ENCODE results near the gene CCL1.

Gene CCL1

DNA sequence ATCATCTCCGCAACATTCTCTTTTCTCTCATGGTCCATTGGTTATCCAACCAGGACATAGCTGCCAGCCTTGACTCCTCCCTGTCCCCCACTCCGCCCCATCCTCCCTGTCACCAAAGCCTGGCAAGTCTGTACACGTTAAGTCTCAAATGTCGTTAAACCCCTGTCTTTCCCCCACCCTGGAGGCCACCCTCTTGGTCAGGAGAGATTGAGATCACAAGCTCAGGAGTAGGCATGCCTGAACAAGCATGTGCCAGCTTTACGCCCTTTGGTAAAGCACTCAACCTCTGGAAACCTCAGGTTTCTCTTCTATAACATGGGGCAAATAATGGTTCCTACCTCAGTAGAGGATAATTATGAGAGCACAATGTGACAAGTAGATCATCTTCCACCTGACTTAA is 38.1 kb upstream of the CCL1 start:
- no peak overlapping the region for H3K4me3 ChIP-seq (ENCODE audit: low read depth, low read length)
- TF ChIP-seq, protein P1, sequence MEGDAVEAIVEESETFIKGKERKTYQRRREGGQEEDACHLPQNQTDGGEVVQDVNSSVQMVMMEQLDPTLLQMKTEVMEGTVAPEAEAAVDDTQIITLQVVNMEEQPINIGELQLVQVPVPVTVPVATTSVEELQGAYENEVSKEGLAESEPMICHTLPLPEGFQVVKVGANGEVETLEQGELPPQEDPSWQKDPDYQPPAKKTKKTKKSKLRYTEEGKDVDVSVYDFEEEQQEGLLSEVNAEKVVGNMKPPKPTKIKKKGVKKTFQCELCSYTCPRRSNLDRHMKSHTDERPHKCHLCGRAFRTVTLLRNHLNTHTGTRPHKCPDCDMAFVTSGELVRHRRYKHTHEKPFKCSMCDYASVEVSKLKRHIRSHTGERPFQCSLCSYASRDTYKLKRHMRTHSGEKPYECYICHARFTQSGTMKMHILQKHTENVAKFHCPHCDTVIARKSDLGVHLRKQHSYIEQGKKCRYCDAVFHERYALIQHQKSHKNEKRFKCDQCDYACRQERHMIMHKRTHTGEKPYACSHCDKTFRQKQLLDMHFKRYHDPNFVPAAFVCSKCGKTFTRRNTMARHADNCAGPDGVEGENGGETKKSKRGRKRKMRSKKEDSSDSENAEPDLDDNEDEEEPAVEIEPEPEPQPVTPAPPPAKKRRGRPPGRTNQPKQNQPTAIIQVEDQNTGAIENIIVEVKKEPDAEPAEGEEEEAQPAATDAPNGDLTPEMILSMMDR (conservative IDR thresholded peaks at IDR 0.05; ENCODE audit: low read depth, low read length), result no peak
- DNase-seq (ENCODE audit: low read depth), result no peak

DNA sequence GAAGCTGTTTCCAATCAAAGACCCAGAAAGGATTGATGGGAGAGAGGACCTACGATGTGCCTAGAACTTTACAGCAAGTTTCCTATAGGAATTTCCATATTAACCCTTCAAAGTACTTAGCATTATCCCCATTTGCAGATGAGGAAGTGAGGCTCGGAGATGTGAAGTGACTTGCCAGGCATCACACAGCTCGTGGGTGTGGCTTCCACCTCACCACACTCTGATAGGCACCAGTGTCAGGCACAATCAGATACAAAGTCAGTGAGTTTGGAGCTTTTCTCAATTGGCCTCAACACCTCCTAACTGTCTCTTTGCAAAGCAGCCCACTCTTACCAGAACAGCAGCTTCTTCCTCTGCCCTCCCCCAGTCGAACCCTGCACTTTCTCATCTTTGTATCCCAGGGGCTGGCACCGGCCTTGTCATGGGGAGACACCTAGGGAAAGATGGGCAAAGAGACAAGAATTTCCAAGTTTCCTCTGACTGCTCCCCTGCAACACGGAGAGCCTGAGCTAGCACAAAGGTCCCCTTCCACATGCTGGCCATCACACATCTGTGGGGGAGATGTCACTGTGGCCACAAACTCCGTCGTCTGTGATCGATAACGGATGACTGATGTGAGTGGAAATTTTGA is 37.4 kb upstream of the CCL1 start:
- TF ChIP-seq, protein P1 (conservative IDR thresholded peaks at IDR 0.05; ENCODE audit: low read depth, low read length), result no peak
- no peak overlapping the region for H3K4me3 ChIP-seq (ENCODE audit: low read depth, low read length)
- no peak for DNase-seq (ENCODE audit: low read depth)

DNA sequence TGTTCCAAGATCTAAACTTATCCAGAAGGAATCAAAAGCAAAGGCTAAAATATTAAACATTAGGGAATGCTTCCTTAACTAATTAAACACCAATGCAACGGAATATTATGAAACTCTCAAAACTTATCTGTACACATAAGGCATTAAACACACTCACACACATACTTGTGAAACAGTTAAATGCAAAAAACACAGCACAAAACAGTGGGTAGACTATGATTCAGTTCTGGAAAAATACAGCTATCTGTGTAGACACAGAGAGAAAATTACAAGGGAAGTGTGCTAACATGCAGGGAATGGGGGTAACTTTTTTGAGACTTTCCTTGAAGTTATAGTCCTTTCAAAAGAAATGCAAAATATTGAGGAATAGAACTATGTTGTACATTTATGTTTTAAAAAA is 36.7 kb upstream of the CCL1 start:
- DNase-seq (ENCODE audit: low read depth), result no peak
- TF ChIP-seq, protein P1 (conservative IDR thresholded peaks at IDR 0.05; ENCODE audit: low read depth, low read length), result no peak
- no peak overlapping the region for H3K4me3 ChIP-seq (ENCODE audit: low read depth, low read length)

DNA sequence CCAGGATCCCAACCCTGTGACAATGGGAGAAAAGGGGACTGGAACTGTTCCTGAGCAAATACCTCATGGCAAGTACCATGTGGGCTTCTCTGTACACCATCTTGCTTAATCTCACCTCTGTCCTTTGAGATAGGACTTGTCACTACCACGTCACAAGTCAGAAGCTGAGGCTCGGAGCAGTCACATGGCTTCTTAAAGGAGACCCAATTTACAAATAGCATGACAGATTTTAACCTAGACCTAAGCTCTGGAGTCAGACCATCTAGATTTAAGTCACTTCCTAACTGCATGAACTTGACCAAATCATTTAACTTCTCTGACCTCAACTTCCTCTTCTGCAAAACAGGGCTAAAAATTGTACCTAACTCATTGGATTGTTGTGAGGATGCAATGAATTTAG is 36.0 kb upstream of the CCL1 start:
- TF ChIP-seq, protein P1 (conservative IDR thresholded peaks at IDR 0.05; ENCODE audit: low read depth, low read length), result no peak
- DNase-seq (ENCODE audit: low read depth), result no peak

DNA sequence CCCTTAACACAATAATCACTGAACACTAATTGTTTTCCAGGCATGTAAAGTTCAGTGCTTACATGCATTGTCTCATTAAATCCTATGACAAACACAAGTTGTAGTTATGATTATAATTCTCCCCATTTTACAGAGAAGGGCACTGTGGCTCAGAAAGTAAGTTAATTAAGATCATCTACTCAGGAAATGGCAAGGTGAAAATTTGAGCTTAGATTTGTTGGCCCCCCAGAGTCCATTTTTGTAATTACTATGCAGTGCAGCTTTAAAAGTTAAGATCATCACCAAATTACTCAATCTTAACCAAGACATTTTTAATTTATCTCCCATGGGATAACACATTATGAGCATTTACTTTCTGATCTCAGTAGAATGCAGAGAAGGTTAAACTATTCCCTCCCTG is 34.2 kb upstream of the CCL1 start:
- H3K4me3 ChIP-seq (ENCODE audit: low read depth, low read length), result no peak overlapping the region
- no peak for DNase-seq (ENCODE audit: low read depth)
- TF ChIP-seq, protein P1 (conservative IDR thresholded peaks at IDR 0.05; ENCODE audit: low read depth, low read length), result no peak

More for the DNA sequence above, 36.0 kb upstream of the CCL1 start:
- no peak overlapping the region for H3K4me3 ChIP-seq (ENCODE audit: low read depth, low read length)

DNA sequence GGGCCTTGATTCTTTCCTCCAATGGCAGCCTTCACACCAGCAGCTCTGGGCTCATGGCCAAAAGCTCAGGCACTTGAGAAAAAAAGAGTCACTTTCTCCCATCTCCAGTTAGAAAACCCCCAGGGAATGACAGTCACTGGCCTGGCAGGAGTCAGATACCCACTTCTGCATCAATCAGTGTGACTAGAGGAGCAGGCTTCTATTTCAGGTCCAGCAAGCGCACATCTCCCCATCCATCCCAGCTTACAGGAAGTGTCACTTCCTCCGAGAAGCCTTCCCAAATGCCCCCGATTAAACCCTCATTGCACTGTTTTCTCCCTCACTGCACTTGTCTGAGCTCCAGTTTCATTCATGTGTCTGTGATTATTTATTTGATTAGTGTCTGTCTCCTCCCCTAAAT is 30.4 kb upstream of the CCL1 start:
- TF ChIP-seq, protein P1 (conservative IDR thresholded peaks at IDR 0.05; ENCODE audit: low read depth, low read length), result no peak
- H3K4me3 ChIP-seq (ENCODE audit: low read depth, low read length), result no peak overlapping the region

DNA sequence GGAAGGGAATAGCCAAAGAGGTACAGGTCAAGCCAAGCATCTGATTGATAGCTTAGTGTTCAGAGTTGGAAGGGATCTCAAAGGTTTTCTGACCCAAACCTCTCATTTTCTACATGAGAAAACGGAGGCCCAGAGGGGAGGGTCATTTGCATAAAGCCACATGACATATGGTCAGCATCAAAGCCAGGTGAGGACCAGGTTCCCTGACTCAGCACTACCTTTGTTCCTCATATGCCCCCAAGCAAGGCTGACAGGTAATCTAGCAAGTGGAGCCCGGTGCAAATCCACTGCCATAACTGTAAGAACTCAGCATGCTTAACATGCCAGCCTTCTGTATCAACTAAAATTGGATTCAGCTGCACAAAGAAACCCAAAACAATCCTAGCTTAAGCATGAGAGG is 28.2 kb upstream of the CCL1 start:
- TF ChIP-seq, protein P1 (conservative IDR thresholded peaks at IDR 0.05; ENCODE audit: low read depth, low read length), result no peak
- no peak overlapping the region for H3K4me3 ChIP-seq (ENCODE audit: low read depth, low read length)
- DNase-seq (ENCODE audit: low read depth), result no peak

More for the DNA sequence above, 30.4 kb upstream of the CCL1 start:
- DNase-seq (ENCODE audit: low read depth), result no peak
